HCT116 (cell line): ENCODE data around the gene CNKSR3. TPM values are rescaled to one million over a fixed set of nuclear protein-coding genes. Genes with fewer than 3 reads are reported as not detected.

ENCODE experiments used
- ATAC-seq: fragments of 200-7000 bp; cut with Tn5 transposase; 2 replicates; pipeline ENCODE4 v1.9.1; 2020; ENCODE audit warnings: mild to moderate bottlenecking, moderate library complexity
- BruUV-seq: library from RNA; stranded (reverse); fragments of 400-500 nt; replicated peaks from 2 replicates; lab custom pipeline; 2021; lab: Mats Ljungman, UMichigan
- CTCF ChIA-PET: fragments of 300-600 bp; sonication (Branson Sonifier 250); formaldehyde crosslinking; loops from one replicate; lab custom pipeline; 2021; ENCODE audit warnings: antibody characterized with exemption; lab: Charles Lee
- POLR2A ChIA-PET: fragments of 300-600, 350-600 bp; sonication (Branson Sonifier 250); formaldehyde crosslinking; loops from one replicate; lab custom pipeline; 2021; ENCODE audit warnings: antibody characterized with exemption; lab: Charles Lee
- RAD21 ChIA-PET, 2 experiments: fragments of 300-600 bp; sonication (Branson Sonifier 250); formaldehyde crosslinking; loops; one replicate each; lab custom pipeline; 2023; ENCODE audit warnings: low total read pairs in 2 of 2; ENCODE audit not compliant: uncharacterized antibody in 2 of 2, unreplicated experiment in 2 of 2, low non-redundant PET in 1 of 2; lab: Charles Lee
- DNase-seq: peaks from one replicate; pipeline ENCODE4 v3.0.0-alpha.2; 2010; ENCODE audit warnings: low read depth, low spot score
- H2AFZ ChIP-seq: fragments of 200-600 bp; shearing (Covaris generic), sonication (generic); 2 replicates; pipeline ENCODE4 v1.6.1; 2017; ENCODE audit warnings: low read depth, mixed run types, mixed read lengths, antibody characterized with exemption, low read length; ENCODE audit not compliant: poor library complexity, severe bottlenecking
- H3K27ac ChIP-seq: 2 replicates; pipeline ENCODE4 v1.5.1; 2012; ENCODE audit warnings: low read depth, low read length
- H3K27me3 ChIP-seq: fragments of 200-600 bp; sonication (generic); 2 replicates; pipeline ENCODE4 v1.6.1; 2016; ENCODE audit warnings: mixed run types, low read length, mixed read lengths; ENCODE audit not compliant: insufficient read depth
- H3K36me3 ChIP-seq, 2 experiments: fragments of 200-500 bp in 1 of 2; fragments of 200-600 bp in 1 of 2; sonication (Bioruptor generic) in 1 of 2; sonication (generic) in 1 of 2; 2 replicates each; pipeline versions ENCODE4 v1.5.1 to v1.6.1; 2014 to 2016; ENCODE audit warnings: low read length in 2 of 2, inconsistent platforms in 1 of 2, mixed read lengths in 1 of 2, mixed run types in 1 of 2; ENCODE audit not compliant: insufficient read depth in 2 of 2, control insufficient read depth in 1 of 2
- H3K4me1 ChIP-seq, 2 experiments: fragments of 200-600 bp in 1 of 2; sonication (generic) in 1 of 2; 2 replicates each; pipeline versions ENCODE4 v1.5.1 to v1.6.1; 2012 to 2017; ENCODE audit warnings: low read length in 2 of 2, inconsistent platforms in 1 of 2, mild to moderate bottlenecking in 1 of 2, mixed read lengths in 1 of 2, mixed run types in 1 of 2, moderate library complexity in 1 of 2; ENCODE audit not compliant: insufficient read depth in 2 of 2, control insufficient read depth in 1 of 2
- H3K4me2 ChIP-seq: fragments of 200-600 bp; sonication (generic); 2 replicates; pipeline ENCODE4 v1.6.1; 2017; ENCODE audit warnings: mixed run types, low read length, mixed read lengths
- H3K4me3 ChIP-seq, 2 experiments: fragments of 200-600 bp in 1 of 2; sonication (generic) in 1 of 2; replicated peaks in 1 of 2; 2 replicates each; pipeline ENCODE4 v1.5.1; 2011 to 2016; ENCODE audit warnings: low read length in 2 of 2, control low read depth in 1 of 2, low read depth in 1 of 2, mild to moderate bottlenecking in 1 of 2, mixed read lengths in 1 of 2, mixed run types in 1 of 2
- H3K79me2 ChIP-seq: fragments of 200-600 bp; sonication (generic); 2 replicates; pipeline ENCODE4 v1.6.1; 2017; ENCODE audit warnings: mild to moderate bottlenecking, mixed run types, low read length, moderate library complexity, mixed read lengths; ENCODE audit not compliant: insufficient read depth
- H3K9ac ChIP-seq: fragments of 200-600 bp; sonication (generic); 2 replicates; pipeline ENCODE4 v1.6.1; 2016; ENCODE audit warnings: low read length, mixed read lengths
- H3K9me2 ChIP-seq: fragments of 200-600 bp; sonication (generic), shearing (Covaris generic); 2 replicates; pipeline ENCODE4 v1.6.1; 2017; ENCODE audit warnings: mixed run types, mild to moderate bottlenecking, moderate library complexity; ENCODE audit not compliant: insufficient read depth
- H3K9me3 ChIP-seq, 2 experiments: fragments of 200-500 bp in 1 of 2; fragments of 200-600 bp in 1 of 2; sonication (Bioruptor generic) in 1 of 2; sonication (generic) in 1 of 2; 2 replicates each; pipeline ENCODE4 v1.6.1; 2014 to 2017; ENCODE audit warnings: low read length in 2 of 2, mixed read lengths in 2 of 2, inconsistent platforms in 1 of 2, low read depth in 1 of 2, mild to moderate bottlenecking in 1 of 2, mixed run types in 1 of 2, moderate library complexity in 1 of 2; ENCODE audit not compliant: control insufficient read depth in 1 of 2, insufficient read depth in 1 of 2
- H4K20me1 ChIP-seq: fragments of 200-600 bp; sonication (generic), shearing (Covaris generic); 2 replicates; pipeline ENCODE4 v1.6.1; 2017; ENCODE audit warnings: mixed run types, mild to moderate bottlenecking, moderate library complexity; ENCODE audit not compliant: insufficient read depth
- CBX3 ChIP-seq: IDR thresholded peaks from 2 replicates; pipeline ENCODE4 v1.6.1; 2012; ENCODE audit warnings: low read depth
- CEBPB ChIP-seq: IDR thresholded peaks from 2 replicates; pipeline ENCODE4 v1.6.1; 2012; ENCODE audit warnings: low read depth
- EZH2 ChIP-seq: fragments of 200-600 bp; sonication (generic); IDR thresholded peaks from 2 replicates; pipeline ENCODE4 v1.6.1; 2017; ENCODE audit warnings: antibody characterized with exemption, mixed run types
- EZH2phosphoT487 ChIP-seq: fragments of 200-600 bp; IDR thresholded peaks from 2 replicates; pipeline ENCODE4 v1.6.1; 2018; ENCODE audit warnings: antibody characterized with exemption, borderline replicate concordance
- FOSL1 ChIP-seq: IDR thresholded peaks from 2 replicates; pipeline ENCODE4 v1.6.1; 2012; ENCODE audit warnings: low read depth
- JUND ChIP-seq: IDR thresholded peaks from 2 replicates; pipeline ENCODE4 v1.6.1; 2012
- RAD21 ChIP-seq: IDR thresholded peaks from 2 replicates; pipeline ENCODE4 v1.6.1; 2012; ENCODE audit warnings: low read depth, mild to moderate bottlenecking
- REST ChIP-seq: IDR thresholded peaks from 2 replicates; pipeline ENCODE4 v1.6.1; 2012; ENCODE audit warnings: low read depth
- SIN3A ChIP-seq: IDR thresholded peaks from 2 replicates; pipeline ENCODE4 v1.6.1; 2012; ENCODE audit warnings: low read depth
- YY1 ChIP-seq: IDR thresholded peaks from 2 replicates; pipeline ENCODE4 v1.6.1; 2011; ENCODE audit warnings: low read length, low read depth, moderate library complexity, mild to moderate bottlenecking; ENCODE audit not compliant: insufficient replicate concordance; ENCODE audit errors: extremely low read depth
- ZFX ChIP-seq: fragments of 450-650 bp; IDR thresholded peaks from 2 replicates; pipeline ENCODE4 v1.6.1; 2017
- intact Hi-C: fragments of 100-400 bp; cut with micrococcal nuclease; formaldehyde crosslinking; loops from 2 replicates; pipeline ENCODE4 v1.10.0; 2022
- total RNA-seq: library from RNA; stranded (reverse); gene quantifications from one replicate; pipeline ENCODE4 v1.2.1, GENCODE V29; 2021; ENCODE audit not compliant: unreplicated experiment

Gene CNKSR3
- total RNA-seq, 1 experiment from 2014 or later = 15.4 TPM

GRCh38 chr6:154361476-154361875 lies 149.0 kb downstream of the CNKSR3 start:
- H2AFZ ChIP-seq = no peak overlapping the region
- no peak for ATAC-seq
- no TSS peak for BruUV-seq
- no peaks in the 10 kb centered on the region for H4K20me1 ChIP-seq
- H3K27me3 ChIP-seq = no peaks in the 10 kb centered on the region
- H3K9me3 ChIP-seq = no peaks in the 10 kb centered on the region
- POLR2A ChIA-PET = no interaction called here
- intact Hi-C loops = no loop called here
- CTCF ChIA-PET = no interaction called here
- TF ChIP-seq CBX3 (no peak), REST (no peak), YY1 (no peak), EZH2 (no peak), JUND (no peak), CEBPB (no peak), EZH2phosphoT487 (no peak), FOSL1 (no peak), SIN3A (no peak), RAD21 (no peak), ZFX (no peak)
- H3K4me1 ChIP-seq = peaks cover 0 to 7% of the 10 kb centered on the region in 2 experiments; a peak in 1 of 4 replicates
- no peak overlapping the region for H3K4me2 ChIP-seq
- RAD21 ChIA-PET = no interaction called here
- H3K36me3 ChIP-seq = no peaks in the 10 kb centered on the region
- no peaks in the 10 kb centered on the region for H3K9me2 ChIP-seq
- no peak overlapping the region for H3K4me3 ChIP-seq
- H3K9ac ChIP-seq = no peak overlapping the region
- no peak overlapping the region for H3K27ac ChIP-seq
- DNase-seq = no peak
- H3K79me2 ChIP-seq = no peaks in the 10 kb centered on the region
